DOHH2 (cell line): ENCODE data around the gene CRX.

ENCODE experiments used
- EZH2phosphoT487 ChIP-seq: fragments of 200-600 bp; sonication (generic); IDR thresholded peaks from 2 replicates; pipeline ENCODE4 v1.6.1; 2017; ENCODE audit warnings: borderline replicate concordance, mild to moderate bottlenecking, antibody characterized with exemption, low read length, moderate library complexity, mixed read lengths
- TF ChIP-seq, protein P1 (sequence below): fragments of 200-600 bp; sonication (generic); IDR thresholded peaks from one replicate; pipeline ENCODE4 v1.5.1; 2014; ENCODE audit warnings: antibody characterized with exemption, mild to moderate bottlenecking, low read depth, low read length; ENCODE audit not compliant: poor library complexity, severe bottlenecking

GRCh38 chr19:47863514-47863936 is 41.8 kb downstream of the CRX start:
- TF ChIP-seq, protein P1, sequence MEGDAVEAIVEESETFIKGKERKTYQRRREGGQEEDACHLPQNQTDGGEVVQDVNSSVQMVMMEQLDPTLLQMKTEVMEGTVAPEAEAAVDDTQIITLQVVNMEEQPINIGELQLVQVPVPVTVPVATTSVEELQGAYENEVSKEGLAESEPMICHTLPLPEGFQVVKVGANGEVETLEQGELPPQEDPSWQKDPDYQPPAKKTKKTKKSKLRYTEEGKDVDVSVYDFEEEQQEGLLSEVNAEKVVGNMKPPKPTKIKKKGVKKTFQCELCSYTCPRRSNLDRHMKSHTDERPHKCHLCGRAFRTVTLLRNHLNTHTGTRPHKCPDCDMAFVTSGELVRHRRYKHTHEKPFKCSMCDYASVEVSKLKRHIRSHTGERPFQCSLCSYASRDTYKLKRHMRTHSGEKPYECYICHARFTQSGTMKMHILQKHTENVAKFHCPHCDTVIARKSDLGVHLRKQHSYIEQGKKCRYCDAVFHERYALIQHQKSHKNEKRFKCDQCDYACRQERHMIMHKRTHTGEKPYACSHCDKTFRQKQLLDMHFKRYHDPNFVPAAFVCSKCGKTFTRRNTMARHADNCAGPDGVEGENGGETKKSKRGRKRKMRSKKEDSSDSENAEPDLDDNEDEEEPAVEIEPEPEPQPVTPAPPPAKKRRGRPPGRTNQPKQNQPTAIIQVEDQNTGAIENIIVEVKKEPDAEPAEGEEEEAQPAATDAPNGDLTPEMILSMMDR, result peak; percentile 98
- no peak for TF ChIP-seq EZH2phosphoT487
